OCI-LY7 (cell line): ENCODE results near the gene HS3ST4. TPM values are rescaled to one million over a fixed set of nuclear protein-coding genes. Genes with fewer than 3 reads are reported as not detected.

ENCODE experiments used
- BruUV-seq: library from RNA; stranded (reverse); fragments of 400-500 nt; replicated peaks from 2 replicates; lab custom pipeline; 2021; lab: Mats Ljungman, UMichigan
- CTCF ChIA-PET: fragments of 300-600 bp; sonication (Branson Sonifier 250); formaldehyde crosslinking; loops from one replicate; lab custom pipeline; 2022; ENCODE audit warnings: antibody characterized with exemption; ENCODE audit not compliant: unreplicated experiment; lab: Charles Lee
- POLR2A ChIA-PET: fragments of 300-600 bp; sonication (Branson Sonifier 250); formaldehyde crosslinking; loops from one replicate; lab custom pipeline; 2022; ENCODE audit warnings: antibody characterized with exemption; lab: Charles Lee
- DNase-seq: peaks from one replicate; pipeline ENCODE4 v3.0.0-alpha.2; 2015; ENCODE audit warnings: low spot score
- H2AFZ ChIP-seq: fragments of 200-600 bp; sonication (generic), shearing (Covaris generic); 2 replicates; pipeline ENCODE4 v1.6.1; 2014; ENCODE audit warnings: mild to moderate bottlenecking, antibody characterized with exemption, low read length, moderate library complexity
- H3K27ac ChIP-seq: fragments of 200-600 bp; sonication (generic); 2 replicates; pipeline ENCODE4 v1.5.1; 2014; ENCODE audit warnings: mixed run types, low read depth, mild to moderate bottlenecking, moderate library complexity, low read length, inconsistent platforms; ENCODE audit not compliant: poor library complexity, severe bottlenecking
- H3K36me3 ChIP-seq: fragments of 200-600 bp; sonication (generic); 2 replicates; pipeline ENCODE4 v1.6.1; 2014; ENCODE audit warnings: mild to moderate bottlenecking, antibody characterized with exemption, low read length, moderate library complexity, mixed read lengths; ENCODE audit not compliant: insufficient read depth
- H3K4me1 ChIP-seq: fragments of 200-600 bp; sonication (generic); 2 replicates; pipeline ENCODE4 v1.5.1; 2014; ENCODE audit warnings: mild to moderate bottlenecking, low read length; ENCODE audit not compliant: insufficient read depth, poor library complexity, severe bottlenecking
- H3K4me2 ChIP-seq: fragments of 200-600 bp; sonication (generic); 2 replicates; pipeline ENCODE4 v1.6.1; 2014; ENCODE audit warnings: mild to moderate bottlenecking, low read length
- H3K4me3 ChIP-seq: fragments of 200-600 bp; sonication (generic); 2 replicates; pipeline ENCODE4 v1.5.1; 2014; ENCODE audit warnings: mild to moderate bottlenecking, low read depth, low read length; ENCODE audit not compliant: poor library complexity, severe bottlenecking
- H3K79me2 ChIP-seq: fragments of 200-600 bp; sonication (generic); 2 replicates; pipeline ENCODE4 v1.6.1; 2016; ENCODE audit warnings: low read depth, mild to moderate bottlenecking, low read length, moderate library complexity, mixed read lengths; ENCODE audit not compliant: insufficient read depth
- H3K9me2 ChIP-seq: fragments of 200-600 bp; sonication (generic); 2 replicates; pipeline ENCODE4 v1.6.1; 2016; ENCODE audit warnings: mild to moderate bottlenecking, low read length, mixed read lengths; ENCODE audit not compliant: insufficient read depth
- H3K9me3 ChIP-seq: fragments of 200-600 bp; sonication (generic); 2 replicates; pipeline ENCODE4 v1.6.1; 2014; ENCODE audit warnings: mild to moderate bottlenecking, mixed run types, low read length, mixed read lengths
- H4K20me1 ChIP-seq: fragments of 200-600 bp; sonication (generic); 2 replicates; pipeline ENCODE4 v1.6.1; 2014; ENCODE audit warnings: mild to moderate bottlenecking, antibody characterized with exemption, low read length, moderate library complexity, mixed read lengths; ENCODE audit not compliant: insufficient read depth
- EZH2phosphoT487 ChIP-seq: fragments of 200-600 bp; sonication (generic); IDR thresholded peaks from 2 replicates; pipeline ENCODE4 v1.6.1; 2018; ENCODE audit warnings: low read depth, borderline replicate concordance, mild to moderate bottlenecking, mixed run types, antibody characterized with exemption, low read length, moderate library complexity, mixed read lengths
- intact Hi-C: fragments of 100-400 bp; cut with micrococcal nuclease; formaldehyde crosslinking; loops from one replicate; pipeline ENCODE4 v1.10.0; 2022; ENCODE audit not compliant: unreplicated experiment
- total RNA-seq, 2 experiments: library from RNA; depleted of rRNA in 1 of 2; stranded (reverse); fragments of >200 nt in 1 of 2; shearing (Covaris generic) in 1 of 2; gene quantifications; 2 replicates each; pipeline ENCODE4 v1.2.3, GENCODE V29; 2014 to 2022
- TF ChIP-seq, protein P1 (sequence below): fragments of 200-600 bp; sonication (generic); conservative IDR thresholded peaks from 2 replicates; pipeline ENCODE4 v1.5.1; 2014; ENCODE audit warnings: mild to moderate bottlenecking, antibody characterized with exemption, low read length, moderate library complexity, mixed read lengths

Gene HS3ST4
- total RNA-seq, 2 experiments from 2014 or later, result not detected

DNA sequence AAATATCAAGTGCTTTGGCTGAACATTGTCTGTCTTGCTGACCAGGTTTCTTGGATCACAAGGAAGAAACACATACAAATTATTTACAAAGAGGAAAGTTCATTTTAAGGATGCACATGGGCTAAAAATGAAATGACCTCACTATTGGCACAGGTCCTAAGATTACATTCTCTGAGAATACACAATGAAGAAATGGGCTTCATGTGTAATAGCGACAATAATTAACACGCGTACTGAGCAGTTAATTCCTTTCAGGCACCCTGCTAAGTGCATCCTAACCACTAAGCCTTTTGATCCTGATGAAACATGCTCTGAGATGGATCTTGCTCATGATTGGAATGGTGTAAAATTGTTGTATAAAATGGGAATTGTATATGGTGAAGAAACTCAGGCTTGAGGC, 429.0 kb downstream of the HS3ST4 start:
- TF ChIP-seq, protein P1, sequence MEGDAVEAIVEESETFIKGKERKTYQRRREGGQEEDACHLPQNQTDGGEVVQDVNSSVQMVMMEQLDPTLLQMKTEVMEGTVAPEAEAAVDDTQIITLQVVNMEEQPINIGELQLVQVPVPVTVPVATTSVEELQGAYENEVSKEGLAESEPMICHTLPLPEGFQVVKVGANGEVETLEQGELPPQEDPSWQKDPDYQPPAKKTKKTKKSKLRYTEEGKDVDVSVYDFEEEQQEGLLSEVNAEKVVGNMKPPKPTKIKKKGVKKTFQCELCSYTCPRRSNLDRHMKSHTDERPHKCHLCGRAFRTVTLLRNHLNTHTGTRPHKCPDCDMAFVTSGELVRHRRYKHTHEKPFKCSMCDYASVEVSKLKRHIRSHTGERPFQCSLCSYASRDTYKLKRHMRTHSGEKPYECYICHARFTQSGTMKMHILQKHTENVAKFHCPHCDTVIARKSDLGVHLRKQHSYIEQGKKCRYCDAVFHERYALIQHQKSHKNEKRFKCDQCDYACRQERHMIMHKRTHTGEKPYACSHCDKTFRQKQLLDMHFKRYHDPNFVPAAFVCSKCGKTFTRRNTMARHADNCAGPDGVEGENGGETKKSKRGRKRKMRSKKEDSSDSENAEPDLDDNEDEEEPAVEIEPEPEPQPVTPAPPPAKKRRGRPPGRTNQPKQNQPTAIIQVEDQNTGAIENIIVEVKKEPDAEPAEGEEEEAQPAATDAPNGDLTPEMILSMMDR, result no peak
- no peak for TF ChIP-seq EZH2phosphoT487
- Histone ChIP-seq H3K4me3 (no peak overlapping the region), H3K4me1 (no peaks in the 10 kb centered on the region), H4K20me1 (no peaks in the 10 kb centered on the region), H3K79me2 (no peaks in the 10 kb centered on the region), H3K27ac (no peak overlapping the region), H3K9me2 (no peaks in the 10 kb centered on the region), H3K36me3 (no peaks in the 10 kb centered on the region), H3K4me2 (no peak overlapping the region), H3K9me3 (no peaks in the 10 kb centered on the region), H2AFZ (no peak overlapping the region)
- ChIA-PET POLR2A (no interaction called here), CTCF (no interaction called here)
- BruUV-seq, result no TSS peak
- intact Hi-C loops, result no loop called here
- no peak for DNase-seq

DNA sequence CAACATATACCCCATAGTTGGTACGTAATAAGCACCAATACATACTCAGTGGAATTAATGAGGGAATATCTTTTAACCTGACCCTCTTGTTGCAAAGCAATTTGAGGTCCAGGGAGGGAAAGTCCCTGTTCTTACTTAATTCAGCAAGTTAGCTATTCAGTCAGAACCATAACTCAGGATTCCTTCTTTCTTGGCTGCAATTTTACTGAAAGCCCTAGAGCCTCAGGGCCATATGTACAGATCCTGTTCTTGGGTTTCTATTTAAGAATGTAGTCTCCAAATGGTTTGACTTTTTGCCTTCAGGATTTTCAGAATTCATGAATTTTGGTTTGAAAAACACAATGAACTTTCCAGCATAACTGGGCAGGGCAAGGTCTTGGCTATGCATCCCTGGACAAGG, 436.5 kb downstream of the HS3ST4 start:
- no peak for DNase-seq
- H3K9me2 ChIP-seq, result no peaks in the 10 kb centered on the region
- TF ChIP-seq, protein P1, result no peak
- TF ChIP-seq EZH2phosphoT487, result no peak
- BruUV-seq, result no TSS peak
- H3K4me3 ChIP-seq, result no peak overlapping the region
- ChIA-PET POLR2A (interaction anchor here (0.6 to 0.7 kb wide), 2 partner anchors 345 to 376 kb away, joined by 3 read pairs; no protein-coding TSS in a partner anchor), CTCF (no interaction called here)
- no peaks in the 10 kb centered on the region for H3K9me3 ChIP-seq
- H3K27ac ChIP-seq, result no peak overlapping the region
- no peak overlapping the region for H3K4me2 ChIP-seq
- intact Hi-C loops, result no loop called here
- no peak overlapping the region for H2AFZ ChIP-seq
- H3K79me2 ChIP-seq, result no peaks in the 10 kb centered on the region
- H3K4me1 ChIP-seq, result no peaks in the 10 kb centered on the region
- no peaks in the 10 kb centered on the region for H3K36me3 ChIP-seq
- no peaks in the 10 kb centered on the region for H4K20me1 ChIP-seq

DNA sequence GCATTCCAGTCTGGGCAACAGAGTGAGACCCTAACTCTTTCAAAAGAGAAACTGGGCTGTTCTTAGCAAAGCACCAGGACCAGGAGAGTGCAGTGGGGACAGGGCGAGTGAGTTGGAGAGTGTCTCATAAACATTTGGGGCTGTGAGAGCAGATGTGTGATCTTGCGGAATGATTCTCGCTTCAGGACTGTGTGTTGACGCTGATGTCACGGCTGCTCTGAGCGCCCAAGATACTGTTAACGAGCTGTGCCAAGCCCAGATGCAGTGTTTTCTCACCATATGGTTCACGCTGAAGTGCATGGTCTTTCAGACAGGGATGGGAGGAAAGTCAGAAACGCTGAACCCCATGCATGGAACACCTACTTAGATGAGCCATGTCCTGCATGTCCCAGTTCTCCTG, 438.2 kb downstream of the HS3ST4 start:
- no peak overlapping the region for H2AFZ ChIP-seq
- H3K36me3 ChIP-seq, result no peaks in the 10 kb centered on the region
- H3K4me3 ChIP-seq, result no peak overlapping the region
- H3K9me3 ChIP-seq, result no peaks in the 10 kb centered on the region
- H3K9me2 ChIP-seq, result no peaks in the 10 kb centered on the region
- no peak overlapping the region for H3K4me2 ChIP-seq
- no peaks in the 10 kb centered on the region for H3K4me1 ChIP-seq
- TF ChIP-seq EZH2phosphoT487, result no peak
- TF ChIP-seq, protein P1, result no peak
- H3K79me2 ChIP-seq, result no peaks in the 10 kb centered on the region
- no peaks in the 10 kb centered on the region for H4K20me1 ChIP-seq
- no TSS peak for BruUV-seq
- intact Hi-C loops, result no loop called here
- CTCF ChIA-PET, result no interaction called here
- DNase-seq, result no peak
- POLR2A ChIA-PET, result no interaction called here
- no peak overlapping the region for H3K27ac ChIP-seq
